Parathyroid adenoma (tissue), 2 donors: ENCODE results near the gene MSANTD1.

Experiments
- H2AFZ ChIP-seq: fragments of 300-600 bp; sonication (generic); one replicate; pipeline ENCODE4 v1.7.0; 2017; ENCODE audit warnings: antibody characterized with exemption, mild to moderate bottlenecking
- H3K27ac ChIP-seq: fragments of 300-600 bp; sonication (generic); one replicate; pipeline ENCODE4 v1.7.0; 2017
- H3K27me3 ChIP-seq: fragments of 300-600 bp; sonication (generic); one replicate; pipeline ENCODE4 v1.7.0; 2017; ENCODE audit warnings: low read length; ENCODE audit not compliant: control insufficient read depth, insufficient read depth
- H3K36me3 ChIP-seq: fragments of 300-600 bp; sonication (generic); one replicate; pipeline ENCODE4 v1.7.0; 2017; ENCODE audit warnings: low read length; ENCODE audit not compliant: control insufficient read depth, insufficient read depth
- H3K4me1 ChIP-seq: fragments of 300-600 bp; sonication (generic); one replicate; pipeline ENCODE4 v1.7.0; 2017; ENCODE audit warnings: control low read depth
- H3K4me2 ChIP-seq: fragments of 300-600 bp; sonication (generic); one replicate; pipeline ENCODE4 v1.7.0; 2017; ENCODE audit warnings: low read length
- H3K4me3 ChIP-seq: fragments of 300-600 bp; sonication (generic); one replicate; pipeline ENCODE4 v1.7.0; 2017; ENCODE audit warnings: low read depth, low read length
- H3K79me2 ChIP-seq: fragments of 300-600 bp; sonication (generic); one replicate; pipeline ENCODE4 v1.7.0; 2017; ENCODE audit warnings: control low read depth
- H3K9ac ChIP-seq: fragments of 300-600 bp; sonication (generic); one replicate; pipeline ENCODE4 v1.7.0; 2017; ENCODE audit warnings: mild to moderate bottlenecking
- H3K9me3 ChIP-seq: fragments of 300-600 bp; sonication (generic); one replicate; pipeline ENCODE4 v1.7.0; 2017; ENCODE audit warnings: low read length; ENCODE audit not compliant: control insufficient read depth
- CTCF ChIP-seq: fragments of 300-600 bp; sonication (generic); IDR thresholded peaks from one replicate; pipeline ENCODE4 v1.7.0; 2017; ENCODE audit warnings: antibody characterized with exemption, mild to moderate bottlenecking
- donor health status: primary hyperparathyroidism.

Gene MSANTD1

GRCh38 chr4:3206439-3207100 lies 42.4 kb upstream of the MSANTD1 start:
- Histone ChIP-seq H3K9ac (no peak overlapping the region), H3K4me1 (peaks cover 6% of the 10 kb centered on the region), H2AFZ (no peak overlapping the region), H3K4me3 (no peak overlapping the region), H3K36me3 (no peaks in the 10 kb centered on the region), H3K4me2 (no peak overlapping the region), H3K9me3 (no peaks in the 10 kb centered on the region), H3K27ac (no peak overlapping the region), H3K27me3 (no peaks in the 10 kb centered on the region), H3K79me2 (no peaks in the 10 kb centered on the region)
- TF ChIP-seq CTCF, result no peak

- Histone ChIP-seq H3K9ac (no peak overlapping the region), H2AFZ (no peak overlapping the region), H3K4me2 (no peak overlapping the region), H3K4me3 (no peak overlapping the region), H3K27ac (no peak overlapping the region), H3K4me1 (peaks cover 6% of the 10 kb centered on the region), H3K9me3 (no peaks in the 10 kb centered on the region), H3K27me3 (no peaks in the 10 kb centered on the region), H3K79me2 (no peaks in the 10 kb centered on the region), H3K36me3 (no peaks in the 10 kb centered on the region)
- no peak for TF ChIP-seq CTCF
Measured at GRCh38 chr4:3207531-3208037, 41.4 kb upstream of the MSANTD1 start.

- Histone ChIP-seq H3K79me2 (no peaks in the 10 kb centered on the region), H3K4me1 (peaks cover 6% of the 10 kb centered on the region), H3K9me3 (no peaks in the 10 kb centered on the region), H3K4me2 (no peak overlapping the region), H3K9ac (no peak overlapping the region), H2AFZ (no peak overlapping the region), H3K36me3 (no peaks in the 10 kb centered on the region), H3K4me3 (no peak overlapping the region), H3K27me3 (no peaks in the 10 kb centered on the region), H3K27ac (no peak overlapping the region)
- no peak for TF ChIP-seq CTCF
Measured at GRCh38 chr4:3208826-3209225, 40.1 kb upstream of the MSANTD1 start.

GRCh38 chr4:3209551-3210325 lies 39.2 kb upstream of the MSANTD1 start:
- H3K79me2 ChIP-seq, result no peaks in the 10 kb centered on the region
- no peak overlapping the region for H3K4me3 ChIP-seq
- H2AFZ ChIP-seq, result no peak overlapping the region
- H3K36me3 ChIP-seq, result no peaks in the 10 kb centered on the region
- H3K4me2 ChIP-seq, result no peak overlapping the region
- no peaks in the 10 kb centered on the region for H3K9me3 ChIP-seq
- peaks cover 6% of the 10 kb centered on the region for H3K4me1 ChIP-seq
- no peak overlapping the region for H3K9ac ChIP-seq
- no peak overlapping the region for H3K27ac ChIP-seq
- TF ChIP-seq CTCF, result no peak
- H3K27me3 ChIP-seq, result no peaks in the 10 kb centered on the region
